Ecto neural progenitor cell (in vitro differentiated cells): ENCODE measurements around the gene CACNA1G.

Source experiments
- DNase-seq: peaks from one replicate; pipeline ENCODE4 v3.0.0-alpha.2; 2018; ENCODE audit warnings: low spot score

CACNA1G gene

DNA sequence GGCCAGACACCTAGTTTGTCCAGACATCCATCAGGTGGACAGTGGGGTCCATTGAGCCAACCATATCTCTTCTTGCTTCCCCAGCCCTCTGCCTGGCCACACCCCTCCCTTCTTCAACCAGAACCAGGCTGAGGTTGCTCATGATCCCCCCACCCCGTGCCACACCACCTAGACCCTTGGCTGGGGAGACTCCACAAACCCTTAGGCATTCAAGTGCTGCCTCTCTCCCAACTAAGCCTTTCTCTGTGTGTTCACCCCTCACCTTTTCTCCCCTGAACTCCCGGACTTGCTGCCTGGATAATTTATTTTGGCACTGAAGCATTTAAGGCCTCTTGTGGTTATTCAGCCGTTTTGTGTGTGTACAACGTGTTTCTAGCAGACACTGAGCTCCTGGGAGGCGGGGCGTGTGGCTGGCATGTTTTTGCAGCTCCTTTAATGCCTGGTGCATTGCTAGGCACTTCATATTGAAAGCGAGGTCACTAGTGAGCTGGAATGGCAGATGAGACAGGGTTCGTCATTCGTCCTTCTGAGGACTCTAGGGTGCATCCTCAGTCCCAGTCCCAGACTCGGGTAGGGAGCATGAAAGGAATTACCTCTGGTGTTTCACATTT is 28.7 kb downstream of the CACNA1G start:
- no peak for DNase-seq

- DNase-seq: no peak
These were observed 30.6 kb downstream of the CACNA1G start for GRCh38 chr17:50590946-50591737.

DNA sequence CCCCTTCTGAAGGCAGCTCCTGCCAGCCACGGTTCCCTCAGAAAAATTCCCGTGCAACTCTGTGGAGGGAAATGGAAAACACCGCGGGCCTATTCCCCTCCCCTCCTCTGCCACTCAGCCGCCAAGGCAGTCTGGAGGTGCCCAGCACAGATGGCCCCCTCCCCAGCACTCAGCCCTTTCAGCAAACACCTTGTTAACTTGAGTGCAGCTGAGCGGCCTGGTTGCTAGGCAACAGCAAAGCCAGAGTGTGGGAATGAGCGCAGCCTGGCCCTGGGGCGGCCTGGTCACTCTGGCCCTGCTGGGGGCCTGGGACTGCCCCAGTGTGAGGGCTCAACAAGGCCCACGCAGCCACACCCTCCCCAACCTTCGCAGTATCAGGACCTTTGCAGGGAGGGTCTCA is 32.8 kb downstream of the CACNA1G start:
- DNase-seq: peak; percentile 93

DNA sequence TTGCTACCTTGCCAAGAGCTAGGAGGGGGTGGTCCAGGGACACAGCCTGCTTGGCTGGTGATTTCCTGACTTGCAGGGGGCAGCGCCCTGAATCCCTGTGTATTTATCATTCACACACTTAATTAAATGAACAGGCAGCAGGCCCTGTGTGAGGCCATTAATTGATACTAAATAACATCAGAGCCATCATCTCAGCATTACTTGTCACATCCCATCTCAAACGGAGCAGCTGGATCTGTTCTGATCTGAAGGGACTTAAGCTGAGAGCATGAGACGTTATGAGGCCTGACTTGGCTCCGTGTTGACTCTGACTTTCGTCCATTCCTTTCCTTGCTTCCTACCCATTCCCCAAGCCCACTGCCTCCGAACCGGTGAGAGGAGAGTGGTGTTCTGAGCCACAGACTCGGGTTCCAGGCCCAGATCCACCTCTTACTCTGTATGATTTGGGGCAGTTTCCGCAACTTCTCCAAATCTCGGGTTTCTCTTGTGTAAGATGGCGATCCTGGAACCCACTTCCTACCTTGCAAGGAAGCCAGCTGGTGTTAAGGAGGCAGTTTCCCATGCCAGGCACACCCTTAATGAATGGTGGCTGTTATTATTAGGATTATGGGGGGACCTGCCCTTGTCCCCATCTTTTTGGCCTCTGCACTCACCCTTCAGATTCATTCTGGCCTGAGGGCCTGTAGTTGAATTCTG is 33.8 kb downstream of the CACNA1G start:
- DNase-seq: no peak

- DNase-seq: no peak
These were observed 34.4 kb downstream of the CACNA1G start for GRCh38 chr17:50594892-50595291.

GRCh38 chr17:50596191-50597037 is 35.9 kb downstream of the CACNA1G start:
- DNase-seq: no peak

DNA sequence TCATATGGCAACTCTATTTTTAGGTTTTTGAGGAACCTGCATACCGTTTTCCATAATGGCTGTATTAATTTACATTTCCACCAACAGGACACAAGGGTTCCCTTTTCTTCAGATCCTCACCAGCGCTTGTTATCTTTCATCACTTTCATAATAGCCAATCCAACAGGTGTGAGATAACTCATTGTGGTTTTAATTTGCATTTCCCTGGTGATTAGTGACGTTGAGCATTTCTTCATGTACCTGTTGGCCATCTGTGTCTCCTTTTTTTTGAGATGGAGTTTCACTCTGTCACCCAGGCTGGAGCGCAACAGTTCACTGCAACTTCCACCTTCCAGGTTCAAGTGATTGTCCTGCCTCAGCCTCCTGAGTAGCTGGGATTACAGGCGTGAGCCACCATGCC is 38.0 kb downstream of the CACNA1G start:
- no peak for DNase-seq

DNA sequence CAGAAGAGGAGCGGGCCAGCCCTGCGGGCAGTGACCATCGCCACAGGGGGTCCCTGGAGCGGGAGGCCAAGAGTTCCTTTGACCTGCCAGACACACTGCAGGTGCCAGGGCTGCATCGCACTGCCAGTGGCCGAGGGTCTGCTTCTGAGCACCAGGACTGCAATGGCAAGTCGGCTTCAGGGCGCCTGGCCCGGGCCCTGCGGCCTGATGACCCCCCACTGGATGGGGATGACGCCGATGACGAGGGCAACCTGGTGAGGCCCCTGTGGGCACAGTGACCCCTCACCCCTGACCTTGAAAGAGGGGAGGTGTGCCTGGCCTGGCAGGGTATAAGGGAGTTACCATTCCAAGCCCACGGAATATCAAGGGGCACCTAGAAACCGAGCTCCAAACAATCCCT is 39.1 kb downstream of the CACNA1G start:
- DNase-seq: no peak

GRCh38 chr17:50601823-50602375 is 41.4 kb downstream of the CACNA1G start:
- DNase-seq: no peak

- DNase-seq: no peak
These were observed 42.3 kb downstream of the CACNA1G start for GRCh38 chr17:50602836-50603235.

DNA sequence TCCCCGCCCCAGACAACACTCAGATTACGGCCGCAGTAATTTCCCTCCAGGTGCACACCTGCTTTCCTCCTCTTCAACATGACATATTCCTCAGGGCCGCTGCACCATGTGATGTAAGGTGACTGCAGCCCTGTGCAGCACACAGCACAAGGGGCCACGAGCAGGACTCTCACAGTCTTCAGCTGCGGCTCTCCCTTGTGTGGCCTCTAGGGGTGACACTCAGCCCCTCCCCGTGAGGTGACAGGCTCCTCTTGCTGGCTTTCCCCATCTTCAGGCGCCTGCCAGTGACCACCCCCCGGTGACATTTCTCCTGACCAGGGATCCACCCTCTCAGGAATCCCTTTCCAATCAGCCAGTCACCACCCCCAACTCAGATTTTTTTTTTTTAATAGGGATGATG is 42.8 kb downstream of the CACNA1G start:
- DNase-seq: no peak

GRCh38 chr17:50604513-50604912 is 44.0 kb downstream of the CACNA1G start:
- no peak for DNase-seq

DNA sequence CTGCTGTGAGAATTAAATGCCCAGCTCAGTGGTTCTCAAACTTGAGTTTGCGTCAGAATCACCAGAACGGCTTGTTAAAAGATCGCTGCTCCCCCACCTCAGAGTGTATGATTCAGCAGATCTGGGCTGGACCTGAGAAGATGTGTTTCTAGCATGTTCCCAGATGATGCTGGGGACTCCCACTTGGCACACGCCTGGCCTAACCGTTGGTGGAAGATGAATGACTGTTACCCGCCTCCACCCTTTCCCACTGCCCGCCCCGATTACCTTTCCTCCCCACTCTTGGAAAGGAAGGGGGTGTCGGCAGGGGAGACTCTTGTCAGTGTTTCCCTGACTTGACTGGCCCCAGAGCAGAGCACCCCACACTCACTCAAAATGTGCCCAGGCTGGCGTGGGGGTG is 44.9 kb downstream of the CACNA1G start:
- DNase-seq: no peak

DNA sequence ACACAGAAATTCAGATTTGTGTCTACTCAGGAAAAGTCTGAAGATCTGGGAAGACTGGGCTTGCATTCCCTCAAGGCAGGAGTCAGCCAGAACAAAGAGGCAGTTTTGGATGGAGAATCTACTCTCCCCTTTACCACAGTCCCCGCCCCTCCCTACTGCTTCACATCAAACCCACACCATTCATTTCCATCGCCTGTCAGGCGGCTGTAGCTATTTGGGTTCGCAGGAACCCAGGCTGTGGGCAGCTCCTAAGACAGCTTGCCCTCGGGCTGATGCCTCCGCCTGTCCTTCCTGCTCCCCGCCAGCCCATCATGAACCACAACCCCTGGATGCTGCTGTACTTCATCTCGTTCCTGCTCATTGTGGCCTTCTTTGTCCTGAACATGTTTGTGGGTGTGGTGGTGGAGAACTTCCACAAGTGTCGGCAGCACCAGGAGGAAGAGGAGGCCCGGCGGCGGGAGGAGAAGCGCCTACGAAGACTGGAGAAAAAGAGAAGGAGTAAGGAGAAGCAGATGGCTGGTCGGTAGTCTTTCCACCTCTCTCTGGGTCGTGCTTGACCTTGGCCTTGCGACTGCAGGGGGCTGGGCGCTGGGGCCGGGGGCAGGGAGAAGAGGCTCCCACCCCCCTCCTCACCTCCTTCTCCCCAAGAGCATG is 47.1 kb downstream of the CACNA1G start:
- DNase-seq: no peak

- no peak for DNase-seq
These were observed 48.3 kb downstream of the CACNA1G start for GRCh38 chr17:50608700-50609379.

DNA sequence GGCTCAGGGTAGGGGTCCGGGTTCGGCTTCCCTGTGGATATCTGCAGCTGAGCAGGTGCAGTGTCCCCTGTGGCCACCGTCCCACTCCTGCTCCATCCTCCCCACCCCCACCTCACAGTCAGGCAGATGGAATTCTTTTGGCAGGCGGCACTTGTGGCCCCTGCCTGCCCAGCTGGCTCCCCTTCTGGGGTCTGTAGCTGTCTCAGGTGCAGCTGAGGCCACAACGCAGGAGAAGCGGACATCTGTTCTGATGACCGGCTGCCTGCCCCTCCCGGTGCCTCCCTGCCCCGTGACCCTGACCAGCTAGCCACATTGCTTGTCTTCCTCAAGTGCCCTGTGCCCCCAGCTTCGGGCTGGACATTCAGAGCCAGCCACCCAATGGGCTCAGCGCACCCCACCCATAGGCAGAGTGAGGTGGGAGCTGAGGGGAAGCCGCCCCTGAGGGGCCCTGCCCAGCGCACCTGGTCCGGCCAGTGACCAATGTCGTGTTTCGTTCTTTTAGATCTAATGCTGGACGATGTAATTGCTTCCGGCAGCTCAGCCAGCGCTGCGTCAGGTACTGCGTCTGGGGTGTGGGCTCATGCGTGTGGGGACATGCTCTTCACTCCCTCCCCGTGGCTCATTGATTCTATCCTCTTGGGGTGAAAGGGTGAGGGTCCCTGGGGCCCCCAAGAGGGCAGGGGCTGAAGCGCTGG is 49.0 kb downstream of the CACNA1G start:
- no peak for DNase-seq

GRCh38 chr17:50611634-50612033 is 51.1 kb downstream of the CACNA1G start:
- DNase-seq: no peak

DNA sequence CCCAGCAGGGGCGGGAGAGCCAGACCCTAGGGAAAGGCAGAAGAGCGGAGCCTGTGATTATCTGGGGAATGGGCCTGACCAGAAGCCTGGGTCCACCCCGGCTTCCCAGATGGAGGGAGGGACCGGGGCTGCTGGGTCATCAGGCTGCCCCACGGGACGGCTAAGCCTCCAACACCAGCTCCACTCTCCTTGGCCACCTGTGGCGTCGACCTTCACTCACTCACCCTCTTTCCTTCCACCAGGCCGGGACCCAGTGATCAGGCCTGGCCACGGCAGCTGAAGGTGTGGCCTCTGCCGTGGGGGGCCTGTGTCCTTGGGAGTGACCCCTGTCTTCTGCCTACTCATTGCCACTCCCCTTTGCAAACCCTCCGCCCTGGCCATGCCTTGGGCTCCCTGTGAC is 51.8 kb downstream of the CACNA1G start:
- no peak for DNase-seq

- DNase-seq: no peak
These were observed 52.8 kb downstream of the CACNA1G start for GRCh38 chr17:50613007-50613992.
